ENCODE results near the gene ITGA3.

ITGA3 gene

GRCh38 chr17:50128441-50129352 lies 72.8 kb downstream of the ITGA3 start:
- peak overlapping the region; percentile 67; the same call in 1 of the 2 replicates for H3K4me3 ChIP-seq (ENCODE audit: low read length)
- no CpG with 5 or more reads among the region's 32 CpGs for whole genome bisulfite sequencing (ENCODE audit: insufficient coverage, insufficient read length)
- no peaks in the 10 kb centered on the region for H3K36me3 ChIP-seq (ENCODE audit: control insufficient read depth, insufficient read depth, low read length)
- DNase-seq (ENCODE audit: low read depth, low spot score) = no peak
- H3K4me1 ChIP-seq (ENCODE audit: control insufficient read depth, insufficient read depth, low read length) = peaks cover 6% of the 10 kb centered on the region; the same call in 1 of the 2 replicates
- H3K27ac ChIP-seq (ENCODE audit: low read length) = no peak overlapping the region
- no peaks in the 10 kb centered on the region for H3K9me3 ChIP-seq (ENCODE audit: control insufficient read depth, insufficient read depth, low read length)
- H3K27me3 ChIP-seq (ENCODE audit: control insufficient read depth, insufficient read depth, low read length) = no peaks in the 10 kb centered on the region

- Histone ChIP-seq H3K4me1 (ENCODE audit: control insufficient read depth, insufficient read depth, low read length) (peaks cover 10% of the 10 kb centered on the region; the same call in 1 of the 2 replicates), H3K27me3 (ENCODE audit: control insufficient read depth, insufficient read depth, low read length) (no peaks in the 10 kb centered on the region), H3K36me3 (ENCODE audit: control insufficient read depth, insufficient read depth, low read length) (no peaks in the 10 kb centered on the region), H3K9me3 (ENCODE audit: control insufficient read depth, insufficient read depth, low read length) (no peaks in the 10 kb centered on the region), H3K27ac (ENCODE audit: low read length) (no peak overlapping the region), H3K4me3 (ENCODE audit: low read length) (peak overlapping the region; percentile 67; the same call in 1 of the 2 replicates)
- WGBS (ENCODE audit: insufficient coverage, insufficient read length) = no CpG with 5 or more reads among the region's 31 CpGs
- no peak for DNase-seq (ENCODE audit: low read depth, low spot score)
These were observed 73.4 kb downstream of the ITGA3 start for GRCh38 chr17:50129353-50129727.

- Histone ChIP-seq H3K9me3 (ENCODE audit: control insufficient read depth, insufficient read depth, low read length) (no peaks in the 10 kb centered on the region), H3K27me3 (ENCODE audit: control insufficient read depth, insufficient read depth, low read length) (no peaks in the 10 kb centered on the region), H3K36me3 (ENCODE audit: control insufficient read depth, insufficient read depth, low read length) (no peaks in the 10 kb centered on the region), H3K4me1 (ENCODE audit: control insufficient read depth, insufficient read depth, low read length) (peaks cover 12% of the 10 kb centered on the region; the same call in 1 of the 2 replicates), H3K27ac (ENCODE audit: low read length) (no peak within 1 kb of the TSS), H3K4me3 (ENCODE audit: low read length) (peak within 1 kb of the TSS; percentile 67)
- WGBS (ENCODE audit: insufficient coverage, insufficient read length) = no CpG with 5 or more reads among the region's 84 CpGs
- no peak for DNase-seq (ENCODE audit: low read depth, low spot score)
These were observed 74.0 kb downstream of the ITGA3 start, which contains the start of gene SAMD14 for GRCh38 chr17:50129728-50130558. Gene SAMD14, minus strand, starts transcription at chr17:50130160. Its CDS starts 5,201 bp downstream, at chr17:50124959.

- Histone ChIP-seq H3K4me1 (ENCODE audit: control insufficient read depth, insufficient read depth, low read length) (peaks cover 12% of the 10 kb centered on the region; the same call in 1 of the 2 replicates), H3K4me3 (ENCODE audit: low read length) (peak overlapping the region; percentile 67; the same call in 1 of the 2 replicates), H3K27me3 (ENCODE audit: control insufficient read depth, insufficient read depth, low read length) (no peaks in the 10 kb centered on the region), H3K9me3 (ENCODE audit: control insufficient read depth, insufficient read depth, low read length) (no peaks in the 10 kb centered on the region), H3K27ac (ENCODE audit: low read length) (no peak overlapping the region), H3K36me3 (ENCODE audit: control insufficient read depth, insufficient read depth, low read length) (peaks cover 4% of the 10 kb centered on the region; the same call in 1 of the 2 replicates)
- DNase-seq (ENCODE audit: low read depth, low spot score) = no peak
- WGBS (ENCODE audit: insufficient coverage, insufficient read length) = no CpG with 5 or more reads among the region's 19 CpGs
These were observed 74.8 kb downstream of the ITGA3 start for GRCh38 chr17:50130559-50131305.

GRCh38 chr17:50132104-50132794 lies 76.3 kb downstream of the ITGA3 start:
- H3K27me3 ChIP-seq (ENCODE audit: control insufficient read depth, insufficient read depth, low read length) = no peaks in the 10 kb centered on the region
- no peak for DNase-seq (ENCODE audit: low read depth, low spot score)
- H3K4me3 ChIP-seq (ENCODE audit: low read length) = no peak overlapping the region
- H3K9me3 ChIP-seq (ENCODE audit: control insufficient read depth, insufficient read depth, low read length) = no peaks in the 10 kb centered on the region
- peaks cover 12% of the 10 kb centered on the region; the same call in 1 of the 2 replicates for H3K4me1 ChIP-seq (ENCODE audit: control insufficient read depth, insufficient read depth, low read length)
- H3K27ac ChIP-seq (ENCODE audit: low read length) = no peak overlapping the region
- H3K36me3 ChIP-seq (ENCODE audit: control insufficient read depth, insufficient read depth, low read length) = peaks cover 4% of the 10 kb centered on the region; the same call in 1 of the 2 replicates
- WGBS (ENCODE audit: insufficient coverage, insufficient read length) = no CpG with 5 or more reads among the region's 6 CpGs

GRCh38 chr17:50133028-50133768 lies 77.3 kb downstream of the ITGA3 start:
- DNase-seq (ENCODE audit: low read depth, low spot score) = no peak
- Histone ChIP-seq H3K36me3 (ENCODE audit: control insufficient read depth, insufficient read depth, low read length) (peaks cover 6% of the 10 kb centered on the region; the same call in 1 of the 2 replicates), H3K27me3 (ENCODE audit: control insufficient read depth, insufficient read depth, low read length) (no peaks in the 10 kb centered on the region), H3K27ac (ENCODE audit: low read length) (no peak overlapping the region), H3K4me3 (ENCODE audit: low read length) (no peak overlapping the region), H3K9me3 (ENCODE audit: control insufficient read depth, insufficient read depth, low read length) (no peaks in the 10 kb centered on the region), H3K4me1 (ENCODE audit: control insufficient read depth, insufficient read depth, low read length) (peaks cover 10% of the 10 kb centered on the region; the same call in 1 of the 2 replicates)
- no CpG with 5 or more reads among the region's 7 CpGs for WGBS (ENCODE audit: insufficient coverage, insufficient read length)

GRCh38 chr17:50133769-50134099 lies 77.8 kb downstream of the ITGA3 start:
- H3K27ac ChIP-seq (ENCODE audit: low read length) = no peak overlapping the region
- no peak overlapping the region for H3K4me3 ChIP-seq (ENCODE audit: low read length)
- peaks cover 10% of the 10 kb centered on the region; the same call in 1 of the 2 replicates for H3K4me1 ChIP-seq (ENCODE audit: control insufficient read depth, insufficient read depth, low read length)
- H3K36me3 ChIP-seq (ENCODE audit: control insufficient read depth, insufficient read depth, low read length) = peaks cover 7% of the 10 kb centered on the region; the same call in 1 of the 2 replicates
- no CpG with 5 or more reads among the region's 16 CpGs for WGBS (ENCODE audit: insufficient coverage, insufficient read length)
- H3K27me3 ChIP-seq (ENCODE audit: control insufficient read depth, insufficient read depth, low read length) = no peaks in the 10 kb centered on the region
- no peak for DNase-seq (ENCODE audit: low read depth, low spot score)
- no peaks in the 10 kb centered on the region for H3K9me3 ChIP-seq (ENCODE audit: control insufficient read depth, insufficient read depth, low read length)

GRCh38 chr17:50134206-50135110 lies 78.5 kb downstream of the ITGA3 start:
- peaks cover 13% of the 10 kb centered on the region; the same call in 1 of the 2 replicates for H3K36me3 ChIP-seq (ENCODE audit: control insufficient read depth, insufficient read depth, low read length)
- no peak overlapping the region for H3K27ac ChIP-seq (ENCODE audit: low read length)
- H3K9me3 ChIP-seq (ENCODE audit: control insufficient read depth, insufficient read depth, low read length) = no peaks in the 10 kb centered on the region
- DNase-seq (ENCODE audit: low read depth, low spot score) = no peak
- H3K4me3 ChIP-seq (ENCODE audit: low read length) = no peak overlapping the region
- H3K27me3 ChIP-seq (ENCODE audit: control insufficient read depth, insufficient read depth, low read length) = no peaks in the 10 kb centered on the region
- H3K4me1 ChIP-seq (ENCODE audit: control insufficient read depth, insufficient read depth, low read length) = peaks cover 10% of the 10 kb centered on the region; the same call in 1 of the 2 replicates
- no CpG with 5 or more reads among the region's 16 CpGs for WGBS (ENCODE audit: insufficient coverage, insufficient read length)
